IMR-90 (cell line): ENCODE data around the gene KLHL14.

Experiments
- BHLHE40 ChIP-seq: fragments of 150-350 bp; IDR thresholded peaks from 2 replicates; pipeline ENCODE4 v1.6.1; 2016; ENCODE audit warnings: mild to moderate bottlenecking, low read depth, low read length
- CEBPB ChIP-seq: IDR thresholded peaks from 2 replicates; pipeline ENCODE4 v1.6.1; 2012; ENCODE audit warnings: low read depth, low read length, improper control_type of control experiment
- CTCF ChIP-seq: conservative IDR thresholded peaks from 2 replicates; pipeline ENCODE4 v1.5.1; 2012; ENCODE audit warnings: mild to moderate bottlenecking, low read depth, low read length, improper control_type of control experiment
- FOS ChIP-seq: fragments of 150-350 bp; IDR thresholded peaks from 2 replicates; pipeline ENCODE4 v1.6.1; 2016; ENCODE audit warnings: low read depth, low read length
- MAFK ChIP-seq: IDR thresholded peaks from 2 replicates; pipeline ENCODE4 v1.6.1; 2012; ENCODE audit warnings: low read depth, low read length, improper control_type of control experiment
- POLR2A ChIP-seq: IDR thresholded peaks from 2 replicates; pipeline ENCODE4 v1.6.1; 2012; ENCODE audit warnings: mild to moderate bottlenecking, low read depth, low read length
- RAD21 ChIP-seq: IDR thresholded peaks from 2 replicates; pipeline ENCODE4 v1.6.1; 2012; ENCODE audit warnings: low read length, improper control_type of control experiment
- RFX5 ChIP-seq: IDR thresholded peaks from 2 replicates; pipeline ENCODE4 v1.8.0; 2012; ENCODE audit warnings: low read depth, mild to moderate bottlenecking, low read length, moderate library complexity

DNA sequence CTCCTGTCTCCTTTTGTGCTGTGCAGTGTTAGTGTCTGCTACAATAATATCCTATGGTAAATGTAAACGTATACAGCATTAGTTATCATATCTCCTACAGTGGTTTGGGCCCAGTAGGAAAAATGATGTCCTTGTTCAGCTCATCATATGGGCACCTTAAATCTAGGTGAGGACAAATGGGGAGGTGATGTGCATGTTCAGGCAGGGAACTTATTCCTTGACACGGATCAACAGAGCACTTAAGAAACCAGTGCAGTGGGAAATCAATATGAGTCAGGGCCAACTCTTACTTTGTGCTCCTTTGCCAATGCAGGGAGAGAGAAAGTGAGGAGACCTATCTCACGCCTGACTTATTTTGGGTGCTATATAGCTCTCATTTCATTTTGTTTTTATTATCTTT is 76.4 kb downstream of the KLHL14 start:
- TF ChIP-seq CTCF (no peak), POLR2A (no peak), CEBPB (no peak), MAFK (no peak), BHLHE40 (no peak), FOS (no peak), RAD21 (no peak), RFX5 (no peak)
